H1 (cell line): ENCODE results near the gene TYW1B. TPM values are rescaled to one million over a fixed set of nuclear protein-coding genes. Genes with fewer than 3 reads are reported as not detected.
"Not testable (repeated sequence)": the region's sequence is repeated elsewhere in the genome, so short reads cannot be mapped to it uniquely, and the experiment has no call there.

Source experiments
- CTCF ChIA-PET: fragments of 300-600 bp; sonication (Branson Sonifier 250); formaldehyde crosslinking; loops from one replicate; lab custom pipeline; 2021; ENCODE audit not compliant: partially characterized antibody; lab: Charles Lee
- POLR2A ChIA-PET: fragments of 300-600 bp; sonication (Branson Sonifier 250); formaldehyde crosslinking; loops from one replicate; lab custom pipeline; 2021; ENCODE audit warnings: inconsistent platforms; ENCODE audit not compliant: partially characterized antibody; lab: Charles Lee
- DNase-seq, 2 experiments: peaks; one replicate each; pipeline versions ENCODE4 v3.0.0 to v3.0.0-alpha.2; 2010 to 2022; ENCODE audit warnings: low spot score in 2 of 2, low read depth in 1 of 2, mixed read lengths in 1 of 2
- FAIRE-seq: peaks from 2 replicates; lab custom pipeline; 2011; peaks lifted over from hg19 to GRCh38; lab: Jason Lieb, UNC
- H2AFZ ChIP-seq: 2 replicates; pipeline ENCODE4 v1.8.1; 2012; ENCODE audit warnings: low read length, inconsistent platforms
- H2AK5ac ChIP-seq: 2 replicates; pipeline ENCODE4 v1.6.1; 2013; ENCODE audit warnings: low read depth, low read length
- H2BK120ac ChIP-seq: replicated peaks from 2 replicates; pipeline ENCODE3; 2013; ENCODE audit warnings: low read depth, low read length, inconsistent platforms
- H2BK12ac ChIP-seq: 2 replicates; pipeline ENCODE4 v1.6.1; 2013; ENCODE audit warnings: low read depth, low read length
- H2BK15ac ChIP-seq: 2 replicates; pipeline ENCODE4 v1.6.1; 2013; ENCODE audit warnings: low read length
- H2BK20ac ChIP-seq: 2 replicates; pipeline ENCODE4 v1.6.1; 2013; ENCODE audit warnings: low read length
- H2BK5ac ChIP-seq: 2 replicates; pipeline ENCODE4 v1.6.1; 2013; ENCODE audit warnings: low read depth, low read length
- H3K14ac ChIP-seq: 2 replicates; pipeline ENCODE4 v1.6.1; 2013; ENCODE audit warnings: inconsistent platforms; ENCODE audit not compliant: insufficient read length
- H3K18ac ChIP-seq: 2 replicates; pipeline ENCODE4 v1.6.1; 2013; ENCODE audit warnings: low read length; ENCODE audit errors: extremely low read depth
- H3K23ac ChIP-seq: 2 replicates; pipeline ENCODE4 v1.6.1; 2013; ENCODE audit warnings: inconsistent platforms; ENCODE audit not compliant: insufficient read length
- H3K23me2 ChIP-seq: 2 replicates; pipeline ENCODE4 v1.6.1; 2013; ENCODE audit warnings: low read depth, low read length
- H3K27ac ChIP-seq: 2 replicates; pipeline ENCODE4 v1.6.1; 2011; ENCODE audit warnings: low read depth, low read length, inconsistent platforms
- H3K27me3 ChIP-seq, 4 experiments: replicated peaks in 1 of 4; 1 replicate in 1 of 4; 2 replicates in 3 of 4; pipeline versions ENCODE4 v1.6.1 to v1.8.1; 2011 to 2013; ENCODE audit warnings: low read length in 3 of 4, mild to moderate bottlenecking in 3 of 4, inconsistent platforms in 2 of 4, mixed read lengths in 2 of 4, moderate library complexity in 1 of 4; ENCODE audit not compliant: control insufficient read depth in 3 of 4, insufficient read depth in 3 of 4; ENCODE audit errors: extremely low read depth in 1 of 4
- H3K36me3 ChIP-seq, 4 experiments: 2 replicates each; pipeline versions ENCODE4 v1.6.1 to v1.8.1; 2011 to 2013; ENCODE audit warnings: mild to moderate bottlenecking in 4 of 4, low read length in 3 of 4, moderate library complexity in 2 of 4, control low read depth in 1 of 4, inconsistent platforms in 1 of 4; ENCODE audit not compliant: insufficient read depth in 4 of 4, control insufficient read depth in 2 of 4
- H3K4ac ChIP-seq: replicated peaks from 2 replicates; pipeline ENCODE3; 2013; ENCODE audit warnings: low read length, low read depth, mixed read lengths, inconsistent platforms; ENCODE audit not compliant: insufficient read length
- H3K4me1 ChIP-seq, 4 experiments: replicated peaks in 1 of 4; 1 replicate in 1 of 4; 2 replicates in 3 of 4; pipeline versions ENCODE4 v1.6.1 to v1.8.1; 2011 to 2013; ENCODE audit warnings: low read length in 3 of 4, inconsistent platforms in 2 of 4, mixed read lengths in 1 of 4; ENCODE audit not compliant: insufficient read depth in 4 of 4, control insufficient read depth in 3 of 4
- H3K4me2 ChIP-seq, 2 experiments: 2 replicates each; pipeline versions ENCODE4 v1.6.1 to v1.8.1; 2011 to 2013; ENCODE audit warnings: low read depth in 2 of 2, low read length in 2 of 2, control low read depth in 1 of 2, inconsistent platforms in 1 of 2, mild to moderate bottlenecking in 1 of 2; ENCODE audit not compliant: insufficient read depth in 1 of 2
- H3K4me3 ChIP-seq, 4 experiments: fragments of 200-600, 300-600 bp in 1 of 4; sonication (generic), shearing (Covaris generic), sonication (Bioruptor Twin) in 1 of 4; 2 replicates each; pipeline versions ENCODE4 v1.5.1 to v1.8.1; 2011 to 2016; ENCODE audit warnings: low read length in 4 of 4, low read depth in 3 of 4, control low read depth in 2 of 4, inconsistent platforms in 2 of 4, mild to moderate bottlenecking in 2 of 4, mixed read lengths in 1 of 4, moderate library complexity in 1 of 4; ENCODE audit not compliant: insufficient read depth in 2 of 4; ENCODE audit errors: extremely low read depth in 1 of 4
- H3K56ac ChIP-seq: replicated peaks from 2 replicates; pipeline ENCODE3; 2013; ENCODE audit warnings: low read depth, mild to moderate bottlenecking, mixed read lengths, low read length, inconsistent platforms; ENCODE audit not compliant: insufficient read length
- H3K79me1 ChIP-seq: 2 replicates; pipeline ENCODE4 v1.6.1; 2013; ENCODE audit warnings: low read depth, low read length, control low read depth
- H3K79me2 ChIP-seq, 2 experiments: 2 replicates each; pipeline versions ENCODE4 v1.6.1 to v1.8.1; 2012 to 2013; ENCODE audit warnings: low read length in 2 of 2, mild to moderate bottlenecking in 2 of 2, inconsistent platforms in 1 of 2; ENCODE audit not compliant: insufficient read depth in 2 of 2, control insufficient read depth in 1 of 2
- H3K9ac ChIP-seq, 4 experiments: replicated peaks in 1 of 4; 1 replicate in 1 of 4; 2 replicates in 3 of 4; pipeline versions ENCODE4 v1.6.1 to v1.8.1; 2011 to 2013; ENCODE audit warnings: low read depth in 3 of 4, low read length in 3 of 4, control low read depth in 2 of 4, mild to moderate bottlenecking in 2 of 4, moderate library complexity in 2 of 4, inconsistent platforms in 1 of 4; ENCODE audit errors: extremely low read depth in 1 of 4
- H3K9me3 ChIP-seq, 2 experiments: 2 replicates each; pipeline versions ENCODE4 v1.6.1 to v1.8.1; 2012 to 2013; ENCODE audit warnings: mild to moderate bottlenecking in 2 of 2, moderate library complexity in 2 of 2, control low read depth in 1 of 2, inconsistent platforms in 1 of 2, low read depth in 1 of 2, low read length in 1 of 2, mixed read lengths in 1 of 2; ENCODE audit not compliant: insufficient read depth in 2 of 2
- H4K20me1 ChIP-seq, 2 experiments: replicated peaks in 1 of 2; 2 replicates each; pipeline versions ENCODE3 to v1.8.1; 2011 to 2013; ENCODE audit warnings: inconsistent platforms in 2 of 2, low read length in 2 of 2, mild to moderate bottlenecking in 1 of 2; ENCODE audit not compliant: insufficient read depth in 2 of 2, control insufficient read depth in 1 of 2
- H4K5ac ChIP-seq: 2 replicates; pipeline ENCODE4 v1.6.1; 2013; ENCODE audit warnings: low read length, low read depth, mixed read lengths, inconsistent platforms; ENCODE audit not compliant: insufficient read length
- H4K8ac ChIP-seq: 2 replicates; pipeline ENCODE4 v1.8.0; 2013; ENCODE audit warnings: mild to moderate bottlenecking, moderate library complexity, low read length, inconsistent platforms; ENCODE audit not compliant: insufficient read depth; ENCODE audit errors: extremely low read depth
- H4K91ac ChIP-seq: replicated peaks from 2 replicates; pipeline ENCODE3; 2013; ENCODE audit warnings: low read length, mixed read lengths, inconsistent platforms; ENCODE audit not compliant: insufficient read length
- WGBS, 2 experiments: shearing (Covaris generic) in 1 of 2; methylation state at CpG; one replicate each; pipeline versions ENCODE4 v1.1.6 to v1.1.7; 2013 to 2015; ENCODE audit warnings: low lambda C conversion rate in 2 of 2, mixed read lengths in 2 of 2, inconsistent platforms in 1 of 2, low coverage in 1 of 2, missing lambda C conversion rate in 1 of 2; ENCODE audit not compliant: insufficient replicate concordance in 2 of 2, insufficient coverage in 1 of 2, insufficient read length in 1 of 2; ENCODE audit errors: extremely low coverage in 1 of 2, missing lambda C conversion rate in 1 of 2; 5-methylcytosine and 5-hydroxymethylcytosine counted together
- polyA plus RNA-seq, 7 experiments: library from polyadenylated mRNA; depleted of rRNA in 3 of 7; stranded (reverse) in 5 of 7; unstranded in 2 of 7; fragments of >200 nt in 5 of 7; fragments of 200-250 nt in 2 of 7; gene quantifications; 1 replicate in 5 of 7; 2 replicates in 1 of 7; 4 replicates in 1 of 7; pipeline versions ENCODE4 v1.2.1 to v1.2.3, GENCODE V29; 2011 to 2013; ENCODE audit warnings: missing spikeins in 2 of 7, mixed read lengths in 2 of 7
- total RNA-seq: library from RNA; stranded (reverse); fragmentation: NEBNext Ultra II Directional; extraction: Animal tissue kit (Norgen Biotek cat#: 25700); gene quantifications from 2 replicates; pipeline ENCODE4 v1.2.1, GENCODE V29; 2021

The TYW1B gene
- total and polyA plus RNA-seq, 2 of the 8 experiments (the other 6 are each of a cell fraction or from before 2014, with no cell fraction given), result 6.8 to 12.6 TPM

- H4K20me1 ChIP-seq, H2BK12ac ChIP-seq, DNase-seq, H3K4me1 ChIP-seq, H3K9me3 ChIP-seq, H4K91ac ChIP-seq, H3K27ac ChIP-seq, H3K4me3 ChIP-seq, H2BK5ac ChIP-seq, H3K14ac ChIP-seq, H3K56ac ChIP-seq, H3K4ac ChIP-seq, H2AFZ ChIP-seq, H3K79me2 ChIP-seq, H2BK20ac ChIP-seq, H3K23me2 ChIP-seq, H2BK120ac ChIP-seq, H3K4me2 ChIP-seq, H4K8ac ChIP-seq, POLR2A ChIA-PET, H3K9ac ChIP-seq, H3K18ac ChIP-seq, H3K79me1 ChIP-seq, H3K27me3 ChIP-seq, CTCF ChIA-PET, H2AK5ac ChIP-seq, H3K23ac ChIP-seq, H4K5ac ChIP-seq, H3K36me3 ChIP-seq, H2BK15ac ChIP-seq: not testable (repeated sequence)
- peak; percentile 74 for FAIRE-seq
- WGBS, 2 experiments, result 80% methylated on average over 1 of the region's 1 CpG; no CpG with 5 or more reads in 1 of the 2 experiments
These were observed 195.2 kb downstream of the TYW1B start for GRCh38 chr7:72632765-72633292.

- H4K91ac ChIP-seq, H4K8ac ChIP-seq, H3K4me1 ChIP-seq, H3K14ac ChIP-seq, H2BK20ac ChIP-seq, H3K23ac ChIP-seq, H3K4ac ChIP-seq, H3K23me2 ChIP-seq, FAIRE-seq, H2AK5ac ChIP-seq, H3K27ac ChIP-seq, H3K4me2 ChIP-seq, H2AFZ ChIP-seq, H2BK15ac ChIP-seq, H3K4me3 ChIP-seq, POLR2A ChIA-PET, H2BK5ac ChIP-seq, DNase-seq, H3K9me3 ChIP-seq, H4K20me1 ChIP-seq, H3K27me3 ChIP-seq, H3K9ac ChIP-seq, H3K79me2 ChIP-seq, H2BK120ac ChIP-seq, H3K56ac ChIP-seq, H4K5ac ChIP-seq, H3K79me1 ChIP-seq, H3K18ac ChIP-seq, CTCF ChIA-PET, H3K36me3 ChIP-seq, H2BK12ac ChIP-seq: not testable (repeated sequence)
- 87% methylated on average over 1 of the region's 3 CpGs; no CpG with 5 or more reads in 1 of the 2 experiments for WGBS, 2 experiments
These were observed 199.6 kb downstream of the TYW1B start for GRCh38 chr7:72628375-72628774.
